EH (cell line): ENCODE measurements around the gene BCL7A.
A peak's percentile ranks its signal among the peaks of the same experiment; 100 is the strongest.
"Not testable (repeated sequence)": the region's sequence is repeated elsewhere in the genome, so short reads cannot be mapped to it uniquely, and the experiment has no call there.

ENCODE experiments used
- DNase-seq: peaks from one replicate; pipeline ENCODE4 v3.0.0-alpha.2; 2015; ENCODE audit warnings: low read depth

Gene BCL7A

GRCh38 chr12:122056406-122056805 lies 34.7 kb downstream of the BCL7A start:
- DNase-seq: not testable (repeated sequence)

DNA sequence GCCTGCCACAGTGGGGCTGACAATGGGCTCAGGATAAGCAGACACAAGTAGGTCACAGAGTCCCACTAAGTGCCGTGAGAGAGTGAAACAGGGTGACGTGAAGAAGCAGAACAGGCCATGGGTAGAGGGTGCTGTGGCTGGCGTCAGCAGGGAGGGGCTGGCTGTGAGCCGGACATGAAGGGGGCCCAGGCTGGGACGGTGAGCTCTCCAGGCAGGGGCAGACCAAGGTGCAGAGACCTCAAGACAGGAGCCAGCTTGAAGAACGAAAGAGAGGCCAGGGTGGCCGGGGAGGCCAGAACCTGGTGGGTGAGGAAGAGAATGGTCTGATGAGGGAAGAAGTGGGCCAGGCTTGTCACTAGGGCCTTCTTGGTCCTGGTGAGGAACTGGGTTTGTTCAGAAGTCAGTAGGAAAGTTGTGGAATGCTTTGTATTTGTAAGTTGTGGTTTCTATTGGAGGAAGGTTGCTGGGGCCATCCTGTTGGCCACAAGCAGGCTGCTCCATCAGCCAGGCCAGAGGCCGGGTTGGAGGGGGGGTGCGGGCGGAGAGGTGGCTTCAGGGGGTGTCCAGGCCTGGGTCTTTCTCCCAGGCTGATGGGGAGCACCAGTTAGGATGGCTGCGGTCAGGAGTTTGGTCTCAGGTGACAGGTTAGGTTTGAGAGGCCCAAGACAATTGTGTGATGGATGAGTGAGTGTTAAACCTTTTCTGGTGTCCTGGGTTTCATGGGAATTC lies 35.5 kb downstream of the BCL7A start:
- DNase-seq: no peak

- no peak for DNase-seq
These were observed 36.1 kb downstream of the BCL7A start for GRCh38 chr12:122057769-122058168.

GRCh38 chr12:122058549-122059149 lies 37.0 kb downstream of the BCL7A start:
- DNase-seq: no peak

DNA sequence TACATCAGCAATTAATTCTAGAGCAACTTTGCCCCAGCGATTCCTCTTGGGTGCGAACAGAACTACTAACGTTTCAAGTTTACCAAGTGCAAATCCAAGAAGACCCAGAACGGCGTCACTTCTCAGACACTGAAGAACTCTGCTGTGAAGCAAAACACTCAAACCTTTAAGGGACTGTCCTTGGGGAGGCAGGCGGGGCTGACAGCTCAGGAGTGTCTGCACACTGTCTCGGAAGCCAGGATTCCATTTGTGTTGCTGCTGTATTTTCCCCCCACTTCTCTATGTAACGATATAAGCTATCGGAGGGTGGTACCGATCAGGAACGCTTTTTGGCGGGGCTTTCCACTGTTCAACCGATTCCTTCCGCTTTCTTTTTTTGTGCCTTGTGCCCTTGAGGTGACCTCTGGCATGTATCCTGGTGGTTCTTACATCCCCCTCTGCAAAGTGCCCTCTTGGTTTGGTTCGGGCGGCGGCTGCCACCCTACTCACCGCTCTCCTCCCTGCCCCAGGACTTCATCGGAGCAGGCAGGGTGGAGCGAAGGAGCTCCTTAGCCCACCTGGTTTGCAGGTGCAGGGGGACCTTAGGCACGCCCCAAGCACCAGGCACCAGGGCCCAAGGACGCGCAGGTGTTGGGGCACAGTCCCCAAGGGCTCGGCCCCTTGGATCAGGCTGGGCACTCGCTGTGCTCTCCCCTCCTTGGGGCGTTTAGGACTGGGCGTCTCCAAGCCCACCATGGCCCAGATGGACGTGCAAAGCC lies 37.7 kb downstream of the BCL7A start:
- DNase-seq: no peak

GRCh38 chr12:122060081-122060501 lies 38.4 kb downstream of the BCL7A start:
- DNase-seq: no peak

DNA sequence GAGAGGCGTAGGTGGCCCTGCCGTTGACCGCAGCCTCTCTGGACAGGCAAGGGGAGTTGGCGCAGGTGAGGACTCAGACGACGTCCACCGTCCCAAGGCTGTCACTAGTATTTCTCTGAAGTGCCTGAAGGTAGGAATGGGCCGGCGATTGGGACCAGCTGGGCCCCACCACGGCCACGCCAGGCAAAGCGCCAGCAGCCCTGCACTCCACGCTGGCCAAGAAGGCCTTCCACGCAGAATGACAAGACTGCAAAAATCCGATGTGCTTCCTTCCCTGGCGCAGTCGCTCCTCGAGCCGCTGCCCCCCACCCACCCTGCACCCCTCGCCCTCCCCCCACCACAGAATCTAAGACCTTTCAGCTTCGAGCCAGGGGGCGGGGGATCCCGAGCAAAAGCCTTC lies 39.6 kb downstream of the BCL7A start:
- DNase-seq: no peak

- DNase-seq: peak; percentile 95
These were observed 41.4 kb downstream of the BCL7A start for GRCh38 chr12:122062832-122063693.

DNA sequence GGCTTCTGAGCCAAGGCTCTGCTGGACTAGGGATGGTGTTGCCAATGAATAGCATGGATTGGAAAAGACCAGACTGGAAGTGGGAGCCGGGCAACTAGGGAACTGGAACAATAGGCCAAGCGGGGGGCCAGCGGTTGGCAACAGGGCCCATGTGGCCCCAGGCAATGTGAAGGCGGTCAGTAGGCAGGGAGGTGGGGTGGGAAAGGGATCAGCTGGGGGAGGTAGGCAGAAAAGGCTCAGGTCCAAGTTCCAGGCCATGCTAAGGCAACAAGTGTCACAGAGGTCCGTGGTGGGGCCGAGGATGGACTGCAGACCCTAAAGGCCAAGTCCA lies 42.0 kb downstream of the BCL7A start:
- DNase-seq: no peak

DNA sequence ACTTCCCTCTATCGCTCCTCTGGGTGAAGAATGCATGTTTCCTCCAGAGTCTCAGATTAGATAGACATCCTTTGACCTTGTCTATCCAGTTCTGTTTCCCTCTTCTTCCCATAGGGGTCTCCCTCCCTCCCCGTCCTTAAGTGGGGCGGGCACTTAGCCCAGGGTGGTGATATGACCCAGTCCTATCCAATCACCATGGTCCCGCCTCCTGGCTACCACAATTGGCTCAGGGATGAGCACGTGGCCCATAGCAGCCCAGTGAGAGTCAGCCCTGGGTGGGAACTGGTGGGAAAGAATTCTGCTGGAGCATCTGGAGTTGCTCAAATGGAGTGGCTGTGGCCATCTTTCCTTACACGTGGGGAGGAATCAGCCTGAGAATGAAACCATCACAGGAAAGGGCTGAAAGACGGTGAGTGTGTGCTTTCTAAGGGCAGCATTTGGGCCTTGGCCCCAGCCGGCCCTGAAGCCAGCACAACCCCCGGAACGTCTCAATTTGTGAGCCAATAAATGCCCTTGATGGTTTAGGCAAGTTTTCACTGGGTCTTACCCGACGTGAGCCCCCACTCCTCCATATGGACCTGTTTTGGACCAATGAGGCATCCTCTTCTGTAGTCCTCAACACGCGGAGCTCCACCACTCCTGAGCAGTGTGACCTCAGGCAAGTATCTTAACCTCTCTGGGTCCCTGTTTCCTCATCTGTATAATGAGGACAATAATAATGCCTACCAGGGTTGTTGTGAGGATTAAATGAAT lies 42.5 kb downstream of the BCL7A start:
- DNase-seq: peak; percentile 98

GRCh38 chr12:122064780-122065588 lies 43.3 kb downstream of the BCL7A start:
- DNase-seq: peak; percentile 96

GRCh38 chr12:122067548-122067947 lies 45.9 kb downstream of the BCL7A start:
- no peak for DNase-seq

GRCh38 chr12:122067966-122068365 lies 46.3 kb downstream of the BCL7A start:
- peak; percentile 65 for DNase-seq

DNA sequence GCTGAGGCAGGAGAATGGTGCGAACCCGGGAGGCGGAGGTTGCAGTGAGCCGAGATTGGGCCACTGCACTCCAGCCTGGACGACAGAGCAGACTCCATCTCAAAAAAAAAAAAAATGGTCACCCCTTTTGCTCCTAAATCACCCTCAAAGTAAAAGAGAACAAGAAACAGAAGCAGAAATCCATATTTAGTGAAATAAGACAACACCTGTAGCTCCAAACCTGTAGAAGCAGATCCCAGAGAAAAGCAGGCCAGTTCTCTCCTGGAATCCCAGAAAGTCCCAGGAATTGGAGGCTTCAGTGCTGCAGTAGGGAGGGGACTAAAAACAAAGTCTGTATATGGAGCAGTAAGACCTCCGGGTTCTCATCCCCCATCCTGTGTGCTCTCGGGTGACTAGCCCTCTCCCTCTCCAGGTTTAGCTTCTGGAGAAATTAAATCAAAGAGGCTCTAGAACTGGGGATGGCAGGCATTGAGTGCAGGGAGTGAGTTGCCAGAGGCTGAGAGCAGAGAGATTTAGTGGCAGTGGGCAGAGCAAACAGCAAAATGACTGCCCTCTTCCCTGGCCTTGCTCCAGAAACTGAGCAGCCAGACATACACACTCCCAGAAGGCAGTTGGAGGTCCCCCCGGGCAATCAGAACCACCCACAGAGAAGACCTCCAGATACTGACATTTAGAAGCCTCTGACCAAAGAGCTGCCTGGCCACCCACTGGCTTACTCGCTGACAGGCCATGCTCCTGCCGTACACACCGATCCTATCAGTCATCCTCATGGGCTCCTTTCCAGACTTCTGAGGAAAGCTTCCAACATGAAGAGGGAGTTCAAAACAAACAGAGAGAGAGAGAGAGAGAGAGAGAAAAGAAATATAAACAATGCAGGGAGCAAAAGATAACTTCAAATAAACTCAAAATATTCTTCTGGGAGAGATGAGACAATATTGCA lies 50.6 kb downstream of the BCL7A start:
- peak; percentile 98 for DNase-seq

GRCh38 chr12:122073815-122074214 lies 52.1 kb downstream of the BCL7A start:
- no peak for DNase-seq

- DNase-seq: no peak
These were observed 55.2 kb downstream of the BCL7A start for GRCh38 chr12:122076743-122077495.

DNA sequence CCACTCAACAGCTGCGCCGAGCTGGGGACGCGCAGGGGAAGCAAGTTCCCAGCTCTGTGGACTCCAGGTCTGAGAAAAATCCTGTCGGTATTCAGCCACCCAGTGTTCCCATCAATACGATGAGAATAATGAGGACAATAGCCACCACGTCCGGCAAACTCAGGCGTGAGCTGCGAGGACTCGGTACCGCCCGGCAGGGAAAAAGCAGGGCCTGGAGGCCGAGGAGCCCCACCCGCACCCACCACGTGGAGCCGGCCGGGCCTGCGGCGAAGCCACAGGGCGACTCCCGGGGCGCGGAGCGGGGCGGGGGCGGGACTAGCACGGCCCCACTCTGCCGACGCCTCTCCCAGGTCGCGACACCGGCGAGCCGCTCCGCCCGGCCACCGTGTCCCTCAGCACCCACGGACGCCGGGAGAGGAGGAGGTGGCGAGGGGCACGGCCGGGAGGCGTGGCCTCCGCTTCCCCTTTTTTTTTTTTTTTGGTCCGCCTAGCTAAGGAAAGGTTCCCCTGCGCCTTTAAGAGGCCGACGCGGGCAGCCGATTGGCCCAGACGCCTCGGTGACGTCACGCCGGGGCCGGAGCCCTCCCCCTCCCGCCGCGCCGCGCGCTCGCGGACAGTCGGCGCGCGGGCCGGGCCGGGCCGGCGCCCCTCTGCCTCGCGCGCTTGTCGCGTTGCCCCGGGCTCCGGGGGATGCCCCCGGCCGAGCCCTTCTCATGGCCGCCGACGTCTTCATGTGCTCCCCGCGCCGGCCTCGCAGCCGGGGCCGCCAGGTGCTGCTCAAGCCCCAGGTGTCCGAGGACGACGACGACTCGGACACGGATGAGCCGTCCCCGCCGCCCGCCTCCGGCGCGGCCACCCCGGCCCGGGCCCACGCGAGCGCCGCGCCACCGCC lies 56.7 kb downstream of the BCL7A start, which contains the start of gene MLXIP:
MLXIP (plus strand) TSS at position 616 of the 892 bp plus-strand sequence; CDS start at position 714, 98 bp downstream.
- peak; percentile 95 for DNase-seq
